IPS-20b (cell line): ENCODE measurements around the gene DDX10.

Experiments used
- H3K27ac ChIP-seq: one replicate; pipeline ENCODE4 v1.5.1; 2013; ENCODE audit warnings: low read length
- H3K27me3 ChIP-seq: 2 replicates; pipeline ENCODE4 v1.6.1; 2013; ENCODE audit warnings: mild to moderate bottlenecking, low read length, inconsistent platforms; ENCODE audit not compliant: insufficient read depth
- H3K36me3 ChIP-seq: 2 replicates; pipeline ENCODE4 v1.6.1; 2013; ENCODE audit warnings: low read depth, mild to moderate bottlenecking, inconsistent platforms, low read length, moderate library complexity; ENCODE audit not compliant: insufficient read depth
- H3K4me1 ChIP-seq: 2 replicates; pipeline ENCODE4 v1.6.1; 2013; ENCODE audit warnings: mild to moderate bottlenecking, control low read depth, inconsistent platforms, low read length, moderate library complexity; ENCODE audit not compliant: insufficient read depth
- H3K4me3 ChIP-seq: 2 replicates; pipeline ENCODE4 v1.5.1; 2013; ENCODE audit warnings: mild to moderate bottlenecking, low read length, inconsistent platforms
- H3K9ac ChIP-seq: 2 replicates; pipeline ENCODE4 v1.6.1; 2013; ENCODE audit warnings: low read depth, mild to moderate bottlenecking, inconsistent platforms, low read length, moderate library complexity
- H3K9me3 ChIP-seq: 2 replicates; pipeline ENCODE4 v1.6.1; 2013; ENCODE audit warnings: mild to moderate bottlenecking, low read depth, low read length, inconsistent platforms; ENCODE audit not compliant: insufficient read depth

The DDX10 gene

DNA sequence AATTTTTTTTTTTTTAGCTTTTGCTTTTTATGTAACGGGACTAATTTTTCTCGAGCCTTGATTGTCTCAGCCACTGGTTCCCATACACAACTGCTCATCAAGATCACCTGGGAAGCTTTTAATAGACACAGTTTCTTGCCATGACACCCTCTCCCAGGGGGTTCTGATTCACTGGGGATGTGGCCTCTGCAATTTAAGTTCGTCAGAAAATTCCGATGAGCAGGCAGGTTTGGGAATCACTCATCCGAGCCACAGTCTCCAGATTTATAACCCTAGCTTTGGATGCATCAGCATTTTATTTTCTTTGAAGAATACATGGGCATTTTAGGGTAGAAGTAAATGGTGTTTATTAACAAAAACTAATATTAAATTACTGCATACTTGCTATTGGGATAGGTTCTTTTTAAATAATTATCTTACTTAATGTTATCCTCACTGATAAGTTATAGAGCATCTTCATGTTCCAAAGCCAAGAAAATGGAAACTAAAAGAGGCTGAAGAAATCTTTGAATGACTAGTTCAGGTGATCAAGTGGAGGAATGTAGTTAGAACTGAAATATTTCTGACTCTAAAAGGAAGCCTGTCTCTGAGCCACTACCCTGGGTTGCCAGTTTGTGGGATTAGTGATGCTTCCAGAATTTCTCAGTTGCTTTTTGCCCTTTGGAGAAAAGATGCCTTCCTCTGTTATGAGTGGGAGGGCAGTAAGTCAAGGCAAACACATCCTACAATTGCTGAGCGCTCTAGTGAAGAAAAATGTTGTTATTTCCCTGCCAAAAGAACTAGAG, 319.0 kb downstream of the DDX10 start:
- no peak overlapping the region for H3K4me3 ChIP-seq
- no peaks in the 10 kb centered on the region for H3K36me3 ChIP-seq
- no peaks in the 10 kb centered on the region for H3K9me3 ChIP-seq
- H3K27ac ChIP-seq, result no peak overlapping the region
- no peaks in the 10 kb centered on the region for H3K27me3 ChIP-seq
- H3K4me1 ChIP-seq, result peaks cover 9% of the 10 kb centered on the region
- H3K9ac ChIP-seq, result no peak overlapping the region

DNA sequence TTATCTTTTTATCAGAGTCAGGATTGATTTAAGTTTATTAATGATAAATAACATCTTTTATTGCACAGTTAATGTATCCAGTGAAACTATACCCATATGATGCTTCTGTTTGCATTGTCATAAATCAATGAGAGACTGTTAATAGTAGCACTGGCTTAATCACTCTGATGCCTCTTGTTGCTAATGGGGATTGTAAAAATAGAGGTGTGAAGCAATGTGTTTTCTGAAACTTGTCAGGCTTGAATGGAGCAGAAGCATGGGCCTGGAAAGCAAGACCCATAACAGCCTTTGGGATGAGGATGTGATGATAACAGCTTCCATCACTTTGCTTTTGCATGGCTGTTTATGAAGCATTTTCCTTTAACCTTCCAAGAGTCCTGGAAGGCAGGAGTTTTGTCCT, 319.7 kb downstream of the DDX10 start:
- Histone ChIP-seq H3K4me1 (peaks cover 9% of the 10 kb centered on the region), H3K4me3 (no peak overlapping the region), H3K27ac (no peak overlapping the region), H3K9ac (no peak overlapping the region), H3K9me3 (no peaks in the 10 kb centered on the region), H3K27me3 (no peaks in the 10 kb centered on the region), H3K36me3 (no peaks in the 10 kb centered on the region)

DNA sequence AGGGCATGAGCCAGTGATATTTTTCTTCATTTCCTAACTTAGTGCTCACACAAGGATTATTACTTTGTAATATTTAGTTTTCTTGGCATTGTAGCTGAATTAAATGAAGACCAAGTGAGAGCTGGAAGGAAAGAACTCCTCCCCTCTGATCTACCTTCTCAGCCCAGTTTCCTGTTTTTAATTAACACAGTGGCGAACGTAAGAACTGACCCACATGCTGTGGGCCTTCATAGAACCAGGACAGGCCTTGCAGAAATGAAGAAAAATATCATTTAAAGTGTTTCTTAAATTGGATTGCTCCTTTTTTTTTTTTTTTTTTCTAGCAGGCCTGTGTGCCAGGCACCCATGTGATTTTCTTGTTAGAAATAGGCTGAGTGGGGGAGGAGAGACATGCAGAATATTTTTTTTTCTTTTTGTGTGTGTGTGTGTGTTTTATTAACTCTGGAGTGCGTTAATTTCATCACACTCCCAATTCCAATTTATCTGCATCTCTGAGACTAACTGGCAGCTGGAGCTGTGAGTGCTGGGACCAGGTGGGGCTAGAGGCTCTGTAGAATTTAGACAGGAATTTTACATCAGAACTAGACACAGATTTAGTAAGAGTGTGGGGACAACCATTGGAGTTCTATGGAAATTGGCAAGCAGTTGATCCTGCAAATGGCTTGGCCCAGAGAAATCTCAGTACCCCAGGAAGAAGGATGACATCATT, 320.5 kb downstream of the DDX10 start:
- H3K9me3 ChIP-seq, result no peaks in the 10 kb centered on the region; the same call in 1 of the 2 replicates
- H3K36me3 ChIP-seq, result no peaks in the 10 kb centered on the region
- H3K4me3 ChIP-seq, result no peak overlapping the region
- H3K27me3 ChIP-seq, result no peaks in the 10 kb centered on the region
- no peak overlapping the region for H3K27ac ChIP-seq
- no peak overlapping the region for H3K9ac ChIP-seq
- H3K4me1 ChIP-seq, result peaks cover 9% of the 10 kb centered on the region

DNA sequence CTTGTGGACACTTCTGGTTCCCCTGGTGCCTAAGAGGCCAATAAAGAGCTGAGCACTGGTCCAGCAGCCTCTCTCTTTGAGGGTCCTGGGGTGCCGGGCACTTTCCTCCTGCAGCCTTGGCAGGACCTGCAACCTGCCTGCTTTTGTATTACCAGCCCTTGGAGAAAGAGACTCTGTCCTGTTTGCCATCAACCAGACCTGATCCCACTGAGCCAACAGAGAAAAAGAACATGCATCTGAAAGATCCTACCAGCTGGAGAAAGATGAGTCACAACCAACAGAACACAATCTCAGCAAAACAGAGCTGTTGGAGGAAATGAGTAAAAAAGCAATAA, 321.0 kb downstream of the DDX10 start:
- Histone ChIP-seq H3K4me3 (no peak overlapping the region), H3K9me3 (no peaks in the 10 kb centered on the region; the same call in 1 of the 2 replicates), H3K27me3 (no peaks in the 10 kb centered on the region), H3K27ac (no peak overlapping the region), H3K36me3 (no peaks in the 10 kb centered on the region), H3K9ac (no peak overlapping the region), H3K4me1 (peaks cover 9% of the 10 kb centered on the region)
